Gastroesophageal sphincter (tissue), 3 donors: ENCODE data around the gene SLC15A2.

Experiments
- CTCF ChIP-seq, 4 experiments: fragments of 200-600 bp in 2 of 4; fragments of 450-650 bp in 2 of 4; sonication (generic) in 1 of 4; IDR thresholded peaks; one replicate each; pipeline ENCODE4 v1.5.1; 2017 to 2019; ENCODE audit warnings: antibody characterized with exemption in 4 of 4, mild to moderate bottlenecking in 2 of 4, moderate library complexity in 2 of 4
- POLR2A ChIP-seq, 2 donors: fragments of 450-650 bp; IDR thresholded peaks; one replicate each; pipeline ENCODE4 v1.6.1; 2017; ENCODE audit warnings: antibody characterized with exemption in 2 of 2, mild to moderate bottlenecking in 2 of 2, moderate library complexity in 1 of 2
- POLR2AphosphoS5 ChIP-seq: sonication (generic); formaldehyde crosslinking; IDR thresholded peaks from one replicate; pipeline ENCODE4 v1.6.1; 2017; ENCODE audit warnings: antibody characterized with exemption

DNA sequence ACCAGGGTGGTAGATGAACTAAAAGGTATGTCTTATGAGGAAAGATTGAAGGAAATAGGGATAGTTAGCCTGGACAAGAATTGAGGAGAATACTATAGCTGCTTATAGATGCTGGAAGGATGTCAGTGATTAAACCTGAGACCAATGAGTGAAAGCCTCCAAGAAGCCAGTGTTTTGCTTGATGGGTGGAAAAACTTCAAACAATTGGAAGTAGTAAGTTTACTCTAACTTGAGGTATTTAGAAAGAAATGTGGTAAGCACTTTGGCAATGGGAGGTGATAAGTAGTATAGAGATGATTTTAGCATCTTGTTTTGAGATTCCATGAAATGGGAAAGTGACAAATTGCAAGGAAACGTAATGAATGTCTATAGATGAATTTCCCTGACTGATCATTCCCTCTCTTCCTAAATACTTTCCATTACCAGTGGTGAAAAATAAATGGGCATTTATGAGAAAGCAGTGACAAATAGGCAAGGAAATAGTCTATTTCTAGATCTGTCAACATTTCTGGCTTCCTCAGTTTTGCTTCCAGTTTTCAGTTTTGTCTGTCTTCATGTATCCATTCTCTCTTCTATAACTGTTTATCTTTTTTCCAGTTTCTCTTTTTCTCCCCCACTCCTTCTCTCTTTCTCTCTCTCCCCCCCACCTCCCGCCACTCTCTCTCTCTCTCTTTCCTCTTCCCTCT, 19.2 kb downstream of the SLC15A2 start:
- TF ChIP-seq CTCF (IDR thresholded peaks at IDR 0.05) (no peak), POLR2A (IDR thresholded peaks at IDR 0.05) (no peak), POLR2AphosphoS5 (no peak)
